Trophoblast cell (in vitro differentiated cells and primary cell): ENCODE measurements around the gene SLC13A1.
A peak's percentile ranks its signal among the peaks of the same experiment; 100 is the strongest.

Experiments
- DNase-seq, 2 donors: peaks; one replicate each; pipeline ENCODE4 v3.0.0-alpha.2; 2016
- H2AFZ ChIP-seq: 2 replicates; pipeline ENCODE4 v1.6.1; 2013; ENCODE audit warnings: low read length, moderate library complexity, mild to moderate bottlenecking; ENCODE audit not compliant: insufficient read depth, poor library complexity
- H2AK5ac ChIP-seq: 2 replicates; pipeline ENCODE4 v1.6.1; 2013; ENCODE audit warnings: mild to moderate bottlenecking, low read length
- H2BK120ac ChIP-seq: 2 replicates; pipeline ENCODE4 v1.6.1; 2013; ENCODE audit warnings: low read length, mild to moderate bottlenecking, moderate library complexity; ENCODE audit not compliant: insufficient read depth, poor library complexity
- H2BK12ac ChIP-seq: 2 replicates; pipeline ENCODE4 v1.6.1; 2013; ENCODE audit warnings: mild to moderate bottlenecking, low read length, moderate library complexity
- H2BK5ac ChIP-seq: 2 replicates; pipeline ENCODE4 v1.6.1; 2013; ENCODE audit warnings: low read length, low read depth, moderate library complexity, mild to moderate bottlenecking; ENCODE audit not compliant: poor library complexity
- H3K14ac ChIP-seq: 2 replicates; pipeline ENCODE4 v1.6.1; 2013; ENCODE audit warnings: mild to moderate bottlenecking, low read length
- H3K18ac ChIP-seq: 2 replicates; pipeline ENCODE4 v1.6.1; 2013; ENCODE audit warnings: mild to moderate bottlenecking, low read length
- H3K23ac ChIP-seq: 2 replicates; pipeline ENCODE4 v1.6.1; 2013; ENCODE audit warnings: low read length
- H3K27ac ChIP-seq: 2 replicates; pipeline ENCODE4 v1.5.1; 2013; ENCODE audit warnings: low read depth, mild to moderate bottlenecking, inconsistent platforms, low read length, moderate library complexity
- H3K27me3 ChIP-seq: 2 replicates; pipeline ENCODE4 v1.6.1; 2013; ENCODE audit warnings: inconsistent platforms, mild to moderate bottlenecking, low read length, moderate library complexity; ENCODE audit not compliant: insufficient read depth
- H3K36me3 ChIP-seq, 2 experiments: 1 replicate in 1 of 2; 2 replicates in 1 of 2; pipeline ENCODE4 v1.6.1; 2013; ENCODE audit warnings: low read length in 2 of 2, mild to moderate bottlenecking in 2 of 2, moderate library complexity in 1 of 2; ENCODE audit not compliant: insufficient read depth in 2 of 2, control insufficient read depth in 1 of 2
- H3K4ac ChIP-seq: 2 replicates; pipeline ENCODE4 v1.6.1; 2013; ENCODE audit warnings: low read depth, mild to moderate bottlenecking, low read length, moderate library complexity
- H3K4me1 ChIP-seq, 2 experiments: 1 replicate in 1 of 2; 2 replicates in 1 of 2; pipeline ENCODE4 v1.6.1; 2013; ENCODE audit warnings: low read length in 2 of 2, mild to moderate bottlenecking in 2 of 2, moderate library complexity in 1 of 2; ENCODE audit not compliant: insufficient read depth in 2 of 2, control insufficient read depth in 1 of 2
- H3K4me2 ChIP-seq: 2 replicates; pipeline ENCODE4 v1.6.1; 2013; ENCODE audit warnings: inconsistent platforms, mild to moderate bottlenecking, low read length, moderate library complexity
- H3K4me3 ChIP-seq: 2 replicates; pipeline ENCODE4 v1.5.1; 2013; ENCODE audit warnings: mild to moderate bottlenecking, low read depth, low read length, inconsistent platforms
- H3K79me1 ChIP-seq: one replicate; pipeline ENCODE4 v1.6.1; 2013; ENCODE audit warnings: low read length
- H3K79me2 ChIP-seq: 2 replicates; pipeline ENCODE4 v1.6.1; 2013; ENCODE audit warnings: low read length, mild to moderate bottlenecking; ENCODE audit not compliant: control insufficient read depth, insufficient read depth, poor library complexity
- H3K9ac ChIP-seq: 2 replicates; pipeline ENCODE4 v1.6.1; 2013; ENCODE audit warnings: mild to moderate bottlenecking, low read length
- H3K9me3 ChIP-seq: 2 replicates; pipeline ENCODE4 v1.6.1; 2013; ENCODE audit warnings: low read depth, mild to moderate bottlenecking, control low read depth, inconsistent platforms, low read length; ENCODE audit not compliant: insufficient read depth
- H4K12ac ChIP-seq: 2 replicates; pipeline ENCODE4 v1.6.1; 2013; ENCODE audit warnings: low read depth, mild to moderate bottlenecking, low read length, moderate library complexity
- H4K8ac ChIP-seq: 2 replicates; pipeline ENCODE4 v1.6.1; 2013; ENCODE audit warnings: low read depth, mild to moderate bottlenecking, low read length, moderate library complexity
- H4K91ac ChIP-seq: one replicate; pipeline ENCODE4 v1.6.1; 2013; ENCODE audit warnings: low read depth, mild to moderate bottlenecking, low read length, moderate library complexity
- WGBS: extraction: QIAGEN DNeasy Blood & Tissue Kit; methylation state at CpG from one replicate; pipeline ENCODE4 v1.1.7; 2013; ENCODE audit warnings: missing lambda C conversion rate; ENCODE audit not compliant: insufficient read length, insufficient coverage; ENCODE audit errors: extremely low coverage; 5-methylcytosine and 5-hydroxymethylcytosine counted together

SLC13A1 gene

GRCh38 chr7:123215350-123215749 is 15.6 kb upstream of the SLC13A1 start:
- Histone ChIP-seq H3K79me1 (no peaks in the 10 kb centered on the region), H2AK5ac (no peak overlapping the region), H2AFZ (no peak overlapping the region), H3K36me3 (no peaks in the 10 kb centered on the region), H3K27ac (no peak overlapping the region), H2BK120ac (no peak overlapping the region), H3K9me3 (no peaks in the 10 kb centered on the region), H3K9ac (no peak overlapping the region), H3K27me3 (no peaks in the 10 kb centered on the region), H3K4me2 (no peak overlapping the region), H3K4me3 (no peak overlapping the region), H4K12ac (no peak overlapping the region), H2BK12ac (no peak overlapping the region), H4K91ac (no peak overlapping the region), H4K8ac (no peak overlapping the region), H3K4me1 (no peaks in the 10 kb centered on the region), H3K23ac (no peak overlapping the region), H3K4ac (no peak overlapping the region), H3K14ac (no peak overlapping the region), H3K18ac (no peak overlapping the region), H3K79me2 (no peaks in the 10 kb centered on the region), H2BK5ac (no peak overlapping the region)
- no peak for DNase-seq
- no CpG with 5 or more reads among the region's 4 CpGs for WGBS

DNA sequence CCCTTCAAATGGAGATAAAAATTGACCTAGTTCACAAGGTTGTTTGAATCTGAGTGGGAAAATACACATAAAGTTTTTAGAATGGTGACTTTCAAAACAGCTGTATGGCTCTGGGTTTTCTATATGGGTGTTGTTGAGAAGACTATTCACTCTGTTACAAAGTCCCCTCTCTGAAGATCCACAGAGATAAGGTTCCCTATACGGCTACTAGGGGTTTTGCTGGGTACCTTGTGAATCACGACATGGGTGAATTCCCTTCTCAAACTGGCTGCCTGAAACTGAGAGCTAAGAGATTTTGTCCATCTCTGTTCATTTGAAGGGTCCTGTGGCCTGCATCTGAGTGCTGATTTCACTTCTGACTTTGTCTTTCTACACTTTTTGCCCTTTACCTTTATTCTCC is 11.8 kb upstream of the SLC13A1 start:
- no peaks in the 10 kb centered on the region for H3K27me3 ChIP-seq

DNA sequence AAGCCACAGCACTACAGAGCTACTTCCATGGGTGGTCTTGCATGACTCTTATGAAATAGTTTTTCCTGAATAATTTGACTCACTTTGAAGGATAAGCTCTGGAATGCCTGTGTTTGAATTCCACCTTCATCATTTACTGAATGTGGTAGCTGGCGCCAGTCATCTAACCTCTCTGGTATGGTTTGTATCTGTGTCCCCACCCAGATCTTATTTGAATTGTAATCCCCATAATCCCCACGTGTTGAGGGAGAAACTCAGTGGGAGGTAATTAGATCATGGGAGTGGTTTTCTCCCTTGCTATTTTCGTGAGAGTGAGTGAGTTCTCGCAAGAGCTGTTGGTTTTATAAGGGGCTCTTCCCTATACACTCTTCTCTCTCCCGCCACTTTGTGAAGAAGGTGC is 11.2 kb upstream of the SLC13A1 start:
- H3K4ac ChIP-seq, result no peak overlapping the region
- H3K4me1 ChIP-seq, result no peaks in the 10 kb centered on the region
- H2BK12ac ChIP-seq, result no peak overlapping the region
- H3K4me3 ChIP-seq, result no peak overlapping the region
- H3K9me3 ChIP-seq, result no peaks in the 10 kb centered on the region
- no peak overlapping the region for H4K8ac ChIP-seq
- no peak overlapping the region for H3K9ac ChIP-seq
- no peak overlapping the region for H3K14ac ChIP-seq
- H2AFZ ChIP-seq, result no peak overlapping the region
- no peaks in the 10 kb centered on the region for H3K79me1 ChIP-seq
- no peak overlapping the region for H3K18ac ChIP-seq
- no peak overlapping the region for H4K12ac ChIP-seq
- no peak overlapping the region for H2BK5ac ChIP-seq
- no peaks in the 10 kb centered on the region for H3K79me2 ChIP-seq
- WGBS, result no CpG with 5 or more reads among the region's 5 CpGs
- no peak overlapping the region for H4K91ac ChIP-seq
- H2AK5ac ChIP-seq, result no peak overlapping the region
- H3K23ac ChIP-seq, result no peak overlapping the region
- no peak for DNase-seq
- no peaks in the 10 kb centered on the region for H3K36me3 ChIP-seq
- H3K27ac ChIP-seq, result no peak overlapping the region
- no peaks in the 10 kb centered on the region for H3K27me3 ChIP-seq
- H2BK120ac ChIP-seq, result no peak overlapping the region
- no peak overlapping the region for H3K4me2 ChIP-seq

More for the DNA sequence above, 11.8 kb upstream of the SLC13A1 start:
- H3K4me2 ChIP-seq, result no peak overlapping the region
- no peak for DNase-seq
- H2BK120ac ChIP-seq, result no peak overlapping the region
- no peak overlapping the region for H3K18ac ChIP-seq
- no peaks in the 10 kb centered on the region for H3K79me1 ChIP-seq
- H3K36me3 ChIP-seq, result no peaks in the 10 kb centered on the region
- H2AFZ ChIP-seq, result no peak overlapping the region
- WGBS, result no CpG with 5 or more reads among the region's 2 CpGs
- no peaks in the 10 kb centered on the region for H3K79me2 ChIP-seq
- H2BK12ac ChIP-seq, result no peak overlapping the region
- H4K12ac ChIP-seq, result no peak overlapping the region
- H4K91ac ChIP-seq, result no peak overlapping the region
- no peak overlapping the region for H3K4me3 ChIP-seq
- H3K4ac ChIP-seq, result no peak overlapping the region
- H3K23ac ChIP-seq, result no peak overlapping the region
- no peak overlapping the region for H3K14ac ChIP-seq
- no peaks in the 10 kb centered on the region for H3K4me1 ChIP-seq
- H3K9me3 ChIP-seq, result no peaks in the 10 kb centered on the region
- no peak overlapping the region for H3K9ac ChIP-seq
- no peak overlapping the region for H2BK5ac ChIP-seq
- H2AK5ac ChIP-seq, result no peak overlapping the region
- H4K8ac ChIP-seq, result no peak overlapping the region
- no peak overlapping the region for H3K27ac ChIP-seq

DNA sequence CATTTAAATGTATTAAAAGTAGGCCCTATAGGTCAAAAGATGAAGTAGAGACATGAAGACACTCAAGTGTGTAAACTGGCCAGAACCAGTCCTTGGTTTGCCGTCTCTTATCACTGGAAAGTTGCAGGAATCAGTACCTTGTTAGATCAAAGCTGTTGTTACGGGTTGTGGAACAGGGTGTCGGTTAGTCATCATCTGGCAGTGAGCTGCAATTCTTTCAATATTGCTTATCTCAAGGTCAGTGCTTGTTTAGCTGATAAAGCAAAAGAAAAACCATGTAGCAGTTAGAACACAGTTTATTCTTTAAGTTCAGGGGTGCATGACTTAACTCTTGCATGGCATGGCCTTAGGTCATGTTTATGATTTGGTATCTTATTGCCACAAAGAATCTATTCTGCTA is 10.0 kb upstream of the SLC13A1 start:
- Histone ChIP-seq H2AFZ (no peak overlapping the region), H3K9ac (no peak overlapping the region), H2AK5ac (no peak overlapping the region), H3K4me3 (no peak overlapping the region), H3K27me3 (no peaks in the 10 kb centered on the region), H3K36me3 (no peaks in the 10 kb centered on the region), H2BK120ac (no peak overlapping the region), H3K4me2 (no peak overlapping the region), H3K27ac (no peak overlapping the region), H2BK5ac (no peak overlapping the region), H3K14ac (no peak overlapping the region), H3K79me2 (no peaks in the 10 kb centered on the region), H3K18ac (no peak overlapping the region), H3K23ac (no peak overlapping the region), H3K9me3 (no peaks in the 10 kb centered on the region), H3K4me1 (no peaks in the 10 kb centered on the region), H2BK12ac (no peak overlapping the region), H3K79me1 (no peaks in the 10 kb centered on the region), H4K91ac (no peak overlapping the region), H4K12ac (no peak overlapping the region), H4K8ac (no peak overlapping the region), H3K4ac (no peak overlapping the region)
- DNase-seq, result peak in 1 of 2 donors; percentile 22
- no CpG with 5 or more reads among the region's 3 CpGs for WGBS
